GM19328 (cell line): Measurements from ENCODE around the gene HLCS.

ENCODE experiments used
- ATAC-seq: cut with Tn5 transposase; IDR thresholded peaks from one replicate; pipeline ENCODE4 v1.9.1; 2021; ENCODE audit warnings: mild to moderate bottlenecking, moderate library complexity; ENCODE audit not compliant: unreplicated experiment

HLCS gene

DNA sequence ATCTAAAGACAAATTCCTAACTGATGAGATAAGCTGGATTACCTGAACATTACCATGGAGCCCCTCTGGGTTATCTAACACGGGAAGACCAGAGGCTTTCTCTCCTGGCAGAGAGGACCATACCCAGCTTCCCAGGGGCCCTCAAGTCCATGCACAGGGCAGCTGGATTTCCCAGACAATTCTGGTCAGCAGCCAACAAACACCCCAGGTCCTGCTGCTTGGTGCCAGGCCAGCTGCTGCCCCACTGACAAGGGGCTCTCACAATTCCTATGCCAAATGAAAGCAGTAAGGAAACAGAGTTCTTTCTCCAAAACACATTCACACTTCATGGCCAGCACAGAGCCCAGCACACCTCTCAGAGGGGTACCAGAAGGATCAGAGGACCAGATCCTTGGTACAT lies 114.2 kb downstream of the HLCS start:
- ATAC-seq: no peak

DNA sequence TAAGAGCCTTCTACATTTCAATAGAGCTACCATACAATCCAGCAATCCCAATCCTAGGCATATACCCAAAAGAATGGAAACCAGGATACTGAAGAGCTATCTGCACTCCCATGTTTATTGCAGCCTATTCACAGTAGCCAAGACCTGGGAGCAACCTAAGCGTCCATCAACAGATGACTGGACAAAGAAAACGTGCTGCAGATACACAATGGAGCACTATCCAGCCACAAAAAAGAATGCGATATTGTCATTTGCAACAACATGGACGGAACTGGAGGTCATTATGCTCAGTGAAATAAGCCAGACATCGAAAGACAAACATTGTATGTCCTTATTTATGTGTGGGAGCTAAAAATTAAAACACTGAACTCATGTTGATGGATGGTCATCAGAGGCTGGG lies 115.3 kb downstream of the HLCS start:
- ATAC-seq: no peak

DNA sequence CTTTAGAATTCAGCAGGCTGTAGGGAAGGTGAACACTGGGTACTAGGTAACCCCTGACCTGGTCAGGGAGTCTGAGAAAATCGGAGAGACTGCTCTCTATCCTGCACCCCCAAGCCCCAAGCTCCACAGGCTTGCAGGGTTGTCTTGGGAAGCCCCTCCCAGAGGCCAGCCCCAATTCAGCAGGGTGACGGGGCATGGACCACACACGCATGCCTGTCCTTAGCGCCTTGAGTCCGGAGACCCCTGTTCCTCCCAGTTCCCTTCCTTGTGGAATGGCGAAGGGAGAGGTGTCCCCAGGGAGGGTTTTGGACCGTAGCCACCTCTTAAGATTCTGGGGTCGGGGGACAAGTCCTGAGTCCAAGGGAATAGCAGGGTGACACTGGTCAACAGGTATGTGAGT lies 116.1 kb downstream of the HLCS start:
- ATAC-seq: no peak

DNA sequence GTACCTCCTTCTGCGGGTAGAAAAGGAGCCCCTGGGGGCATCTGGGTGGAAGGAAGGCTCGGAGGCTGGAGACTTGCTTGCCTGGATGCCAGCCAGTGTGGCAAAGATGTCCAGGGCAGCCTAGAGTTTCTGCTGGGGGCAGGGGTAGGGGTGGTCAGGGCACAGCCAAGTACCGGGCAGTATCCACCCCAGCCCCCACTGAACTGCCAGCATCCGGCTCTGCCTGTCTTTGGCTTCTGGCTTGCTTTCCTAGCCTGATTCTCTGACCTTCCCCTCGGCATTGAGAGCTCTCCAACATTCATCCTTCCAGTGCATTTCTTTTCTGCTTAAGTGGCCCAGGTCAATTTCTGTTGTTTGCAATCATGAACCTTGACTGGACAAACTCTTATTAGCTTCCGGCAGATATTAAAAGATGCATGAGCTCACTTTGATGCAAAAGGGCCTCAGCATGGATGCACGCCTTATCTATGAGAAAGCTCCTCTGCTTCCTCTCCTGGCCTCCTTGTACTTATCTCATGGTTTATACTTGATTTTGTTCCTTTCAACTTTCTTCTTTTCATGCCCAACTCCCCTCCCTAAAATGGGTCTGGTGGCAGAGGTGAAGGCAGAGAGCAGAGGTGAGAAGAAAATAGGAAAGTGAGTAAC lies 116.9 kb downstream of the HLCS start:
- no peak for ATAC-seq

DNA sequence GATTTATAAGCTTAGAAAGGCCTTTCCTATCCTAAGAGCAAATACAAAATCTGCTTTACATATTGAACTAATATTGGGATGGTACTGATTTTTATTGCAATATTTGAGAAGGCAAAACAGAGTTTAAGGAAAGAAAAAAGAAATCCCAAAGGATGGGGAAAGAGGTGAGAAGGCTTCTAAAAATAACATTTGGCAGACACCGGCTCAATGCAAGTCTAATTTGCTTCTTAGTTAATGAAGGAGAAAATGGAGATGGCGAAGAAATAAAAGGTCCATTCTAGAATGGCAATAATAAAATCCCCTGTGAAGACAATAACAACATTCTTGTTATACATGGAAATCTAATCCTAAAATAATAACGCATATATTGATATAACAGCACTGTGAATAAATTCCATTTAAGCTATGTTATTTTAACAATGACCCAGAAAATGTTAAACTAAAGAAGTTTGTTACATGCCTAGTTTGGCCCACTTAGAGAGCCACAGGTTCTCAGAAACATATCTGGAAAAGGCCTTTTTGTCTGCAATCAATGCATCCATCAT lies 117.7 kb downstream of the HLCS start:
- ATAC-seq: no peak

DNA sequence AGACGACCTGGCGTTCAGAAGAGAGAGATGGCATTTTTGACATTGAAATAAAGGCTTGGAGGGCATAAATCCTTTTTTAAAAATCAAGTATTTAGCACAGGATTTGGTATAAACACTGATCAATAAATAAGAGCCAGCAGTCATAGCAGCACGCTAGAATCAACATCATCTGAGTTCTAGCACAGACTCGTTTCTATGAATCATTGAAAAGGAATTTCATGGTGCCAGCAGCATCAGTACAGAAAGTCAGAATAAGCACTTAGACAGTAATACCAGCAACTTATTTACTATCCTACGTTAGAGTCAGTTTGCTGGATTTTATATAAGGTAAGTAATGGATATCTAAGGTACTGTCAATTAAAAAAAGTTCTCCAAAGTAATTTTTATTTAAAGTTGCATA lies 119.3 kb downstream of the HLCS start:
- ATAC-seq: no peak

DNA sequence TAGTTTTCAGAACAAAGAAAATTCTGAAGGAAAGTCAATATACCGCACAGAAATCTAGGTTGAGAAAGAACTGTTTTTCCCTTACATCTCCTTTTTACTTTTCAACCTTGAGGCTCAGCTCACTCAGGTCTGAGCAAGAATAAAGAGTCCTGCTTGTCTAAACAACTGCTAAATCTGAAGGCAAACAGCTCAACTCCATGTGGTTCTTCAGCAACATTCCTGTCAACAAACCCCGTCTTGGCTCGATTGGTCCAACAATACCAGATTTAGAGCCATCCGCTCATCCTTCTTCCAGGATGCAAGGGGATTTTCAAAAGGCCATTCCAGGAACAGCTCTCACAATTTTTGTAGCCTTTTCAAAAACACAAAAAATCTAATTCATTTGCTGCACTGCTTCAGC lies 119.8 kb downstream of the HLCS start:
- no peak for ATAC-seq

DNA sequence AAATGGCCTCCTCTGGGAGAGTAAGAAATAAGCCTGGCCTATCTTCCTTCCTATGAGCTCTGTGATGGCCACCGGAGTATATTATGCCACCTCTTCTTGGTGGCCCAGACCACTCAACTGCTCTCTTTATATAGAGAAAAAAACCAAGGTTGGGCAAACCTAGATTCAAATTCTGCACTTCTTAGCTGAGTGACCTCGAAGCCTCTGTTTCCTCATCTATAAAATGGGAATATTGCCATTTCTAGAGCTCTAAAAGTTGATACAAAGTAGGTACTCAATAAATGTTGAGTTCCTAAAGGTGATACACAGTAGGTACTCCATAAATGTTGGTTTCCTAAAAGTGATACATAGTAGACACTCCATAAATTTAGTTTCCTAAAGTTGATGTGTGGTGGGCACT lies 120.7 kb downstream of the HLCS start:
- ATAC-seq: no peak

DNA sequence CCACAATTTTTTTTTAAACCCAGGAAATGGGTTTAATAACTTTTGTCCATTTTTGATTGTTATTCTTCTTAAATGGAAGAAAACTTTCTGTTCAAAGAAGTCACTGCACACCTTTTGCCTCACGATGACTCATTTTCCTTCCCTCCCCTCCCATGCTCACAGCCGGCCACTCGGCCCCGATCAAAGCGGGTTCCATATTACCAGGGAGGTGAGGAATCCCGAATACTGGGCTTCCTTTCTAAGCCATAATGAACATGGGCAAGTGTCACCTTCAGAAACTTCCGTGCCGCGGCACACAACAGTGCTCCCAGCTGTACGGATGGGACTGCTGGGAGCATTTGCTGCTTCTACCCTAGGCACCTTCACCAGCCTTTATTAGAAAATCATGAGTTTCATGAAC lies 121.4 kb downstream of the HLCS start:
- ATAC-seq: no peak

DNA sequence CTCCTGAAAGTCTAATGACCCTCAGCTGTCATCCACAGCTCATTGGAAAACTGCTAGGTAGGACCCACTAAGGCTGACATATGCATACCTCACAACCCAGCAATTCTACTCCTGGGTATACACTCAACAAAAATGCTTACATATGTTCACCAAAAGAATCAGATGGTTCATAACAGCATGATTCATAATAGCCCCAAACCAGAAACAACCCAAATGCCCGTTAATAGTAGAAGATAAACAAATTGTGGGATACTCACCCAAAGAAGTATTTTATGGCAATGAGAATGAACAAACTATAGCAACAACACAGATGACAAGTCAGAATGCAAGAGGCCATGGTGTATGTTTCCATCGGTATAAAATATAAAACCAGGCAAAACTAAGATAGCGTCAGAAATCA lies 124.6 kb downstream of the HLCS start:
- no peak for ATAC-seq

DNA sequence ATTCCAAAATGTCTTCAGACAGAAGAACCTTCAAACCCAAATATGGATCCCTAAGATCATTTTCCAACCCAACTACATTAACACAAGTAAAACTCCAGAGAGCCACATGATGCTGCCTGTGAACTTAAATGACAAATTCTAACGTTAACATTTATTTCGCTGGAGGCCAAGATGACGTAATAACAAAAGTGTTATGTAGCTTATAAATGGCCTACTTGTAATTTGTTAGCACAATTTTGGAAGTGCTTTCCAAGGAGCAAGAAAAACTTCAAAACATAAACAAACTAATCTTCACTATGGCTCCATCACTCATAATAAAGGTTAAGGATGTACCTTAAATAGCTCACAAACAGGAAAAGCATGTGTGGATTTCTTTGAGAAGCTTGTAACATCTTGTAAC lies 126.7 kb downstream of the HLCS start:
- no peak for ATAC-seq

DNA sequence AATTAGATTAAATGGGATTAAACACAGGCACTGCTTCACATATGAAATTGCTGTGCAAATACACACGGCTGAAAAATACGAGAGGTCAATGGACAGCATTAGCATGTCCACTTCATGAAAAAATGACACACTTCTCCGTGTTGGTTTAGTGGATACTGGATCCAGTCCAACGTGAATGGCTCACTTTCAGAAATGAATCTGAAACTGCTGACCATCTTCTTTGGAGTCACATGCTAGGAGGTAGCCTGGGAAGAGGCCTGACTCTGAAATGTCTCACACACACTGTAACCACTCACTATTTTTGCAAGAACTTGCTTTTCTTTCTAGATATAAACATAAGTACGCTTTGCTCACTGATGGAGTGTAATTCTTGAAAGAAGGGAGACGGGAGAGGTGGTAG lies 127.3 kb downstream of the HLCS start:
- ATAC-seq: no peak

DNA sequence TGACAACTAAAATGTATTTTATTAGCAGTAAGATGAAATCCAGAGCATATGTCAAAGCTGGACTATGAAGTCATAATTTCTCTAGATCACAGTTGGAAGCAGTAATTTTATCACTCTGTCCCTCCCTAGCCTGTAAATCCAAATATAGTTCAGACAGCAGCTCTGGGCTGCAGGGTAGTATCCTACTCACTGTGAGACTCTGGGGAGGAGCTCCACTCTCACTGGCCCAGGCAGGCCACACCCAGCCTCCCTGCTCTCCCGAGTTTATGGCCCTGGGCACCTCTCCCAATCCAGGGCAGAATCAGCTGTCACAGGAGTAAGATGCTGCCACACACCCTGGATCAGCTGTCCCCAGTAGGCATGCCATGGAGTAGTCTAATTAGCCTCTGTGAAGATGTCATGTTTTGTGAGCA lies 131.1 kb downstream of the HLCS start:
- ATAC-seq: no peak

DNA sequence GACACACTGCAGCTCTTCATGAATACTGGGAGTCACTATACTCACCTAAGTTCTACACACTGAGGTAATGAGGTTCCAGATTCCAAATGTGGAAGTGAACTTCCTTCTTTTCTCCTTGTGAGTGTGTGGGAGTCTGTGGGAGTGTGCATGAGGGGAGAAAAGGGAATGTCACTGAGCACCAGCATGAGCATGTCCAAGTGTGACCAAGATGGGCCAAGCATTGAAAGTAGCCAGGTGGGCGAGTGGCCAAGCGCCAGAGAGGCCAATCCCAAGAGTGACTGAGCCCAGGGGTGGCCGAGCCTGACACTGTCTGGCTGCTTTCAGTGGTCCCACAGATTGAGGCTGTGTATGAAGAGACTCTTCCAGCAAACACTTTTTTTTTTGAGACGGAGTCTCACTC lies 132.3 kb downstream of the HLCS start:
- no peak for ATAC-seq

DNA sequence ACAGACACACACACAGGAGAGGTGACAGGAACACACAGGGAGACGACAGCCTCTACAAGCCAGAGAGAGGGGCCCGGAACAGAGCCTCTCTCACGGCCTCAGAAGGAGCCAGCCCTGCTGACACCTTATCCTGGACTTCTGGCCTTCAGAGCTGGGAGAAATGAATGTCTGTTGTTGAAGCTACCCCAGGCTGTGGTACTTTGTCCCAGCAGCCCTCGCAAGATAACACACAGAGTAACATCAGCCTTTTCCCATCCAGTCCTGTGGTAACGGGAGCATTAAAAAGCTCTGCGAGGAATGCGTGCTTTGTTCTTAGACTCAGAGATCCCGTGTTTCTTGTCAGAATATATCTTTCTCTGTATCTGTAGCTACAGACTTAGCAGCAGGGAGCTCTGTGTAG lies 136.4 kb downstream of the HLCS start:
- no peak for ATAC-seq

DNA sequence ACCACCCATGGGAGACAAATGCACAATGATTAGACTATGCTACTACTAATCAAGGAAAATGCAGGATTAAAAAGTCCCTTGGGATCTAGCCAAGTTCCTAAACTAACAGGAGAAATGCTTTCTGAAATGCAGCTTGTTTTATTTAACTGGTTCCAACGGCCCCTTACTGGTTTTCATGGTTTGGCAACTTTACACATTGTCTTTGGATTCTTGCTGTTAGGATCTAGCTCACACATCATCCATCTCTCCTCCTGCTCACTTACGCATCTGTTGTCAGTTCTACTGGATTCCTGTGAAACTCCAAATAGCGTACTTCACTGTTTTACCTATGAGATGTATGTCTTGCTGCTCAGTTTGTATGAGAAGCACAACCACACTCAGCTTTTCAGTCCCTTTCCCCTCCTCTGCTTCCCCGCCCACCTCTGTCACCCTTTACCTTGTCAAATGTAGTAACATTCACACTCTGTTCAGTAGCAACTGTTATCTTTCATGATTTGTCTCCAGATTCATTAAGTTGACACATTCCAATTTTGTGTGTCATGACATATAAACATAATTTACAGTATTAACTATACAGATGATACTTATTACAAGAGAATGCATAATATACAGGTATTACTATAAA lies 137.5 kb downstream of the HLCS start:
- ATAC-seq: no peak

DNA sequence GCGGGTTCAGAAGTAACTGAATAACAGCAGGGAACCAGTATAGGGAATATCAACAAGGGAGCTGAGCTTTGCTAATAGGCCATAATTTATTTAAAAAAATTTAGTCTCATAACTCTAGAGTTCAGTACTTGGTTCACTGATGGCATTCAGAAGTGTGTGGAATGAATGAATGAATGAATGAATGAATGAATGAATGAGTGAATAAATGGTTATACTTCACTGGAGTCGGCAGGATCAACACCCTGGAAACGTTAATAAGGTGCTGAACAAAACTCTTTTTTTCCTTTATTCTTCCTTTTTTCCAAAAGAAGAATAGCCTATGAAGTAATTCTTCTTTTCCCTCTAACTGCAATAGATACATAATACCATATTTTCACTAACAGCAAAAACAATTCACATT lies 138.3 kb downstream of the HLCS start:
- no peak for ATAC-seq

DNA sequence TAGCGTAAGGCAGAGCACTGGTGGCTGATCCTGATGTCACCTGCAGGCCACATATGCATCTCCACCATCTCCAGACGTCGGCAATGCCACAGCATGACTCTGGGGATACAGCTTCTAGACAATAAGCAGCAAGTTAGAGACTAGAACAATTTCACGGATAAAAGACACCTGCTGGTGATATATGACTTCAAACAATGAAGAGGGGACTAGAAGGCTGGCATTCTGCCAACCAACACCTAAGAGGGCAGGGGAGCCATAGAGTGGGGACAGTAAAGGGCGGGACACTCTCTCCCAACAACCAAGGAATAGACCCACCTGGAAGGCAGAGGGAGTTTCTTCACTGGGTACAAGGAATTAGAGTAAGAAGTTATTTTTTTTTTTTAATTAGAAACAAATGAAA lies 140.8 kb downstream of the HLCS start:
- ATAC-seq: no peak

DNA sequence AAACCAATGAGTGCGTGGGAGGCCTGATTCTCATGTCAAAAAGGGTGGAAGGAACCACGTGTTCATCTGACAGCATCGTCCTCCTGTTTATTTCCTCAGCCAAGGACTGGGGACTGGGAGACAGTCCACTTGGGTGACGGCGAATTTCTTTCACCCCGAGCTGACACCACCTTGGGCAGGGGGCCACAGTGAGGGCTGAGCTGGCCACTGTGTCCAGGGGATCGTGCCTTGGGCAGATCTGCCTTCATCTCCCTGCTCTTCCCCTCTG lies 145.5 kb downstream of the HLCS start:
- no peak for ATAC-seq

DNA sequence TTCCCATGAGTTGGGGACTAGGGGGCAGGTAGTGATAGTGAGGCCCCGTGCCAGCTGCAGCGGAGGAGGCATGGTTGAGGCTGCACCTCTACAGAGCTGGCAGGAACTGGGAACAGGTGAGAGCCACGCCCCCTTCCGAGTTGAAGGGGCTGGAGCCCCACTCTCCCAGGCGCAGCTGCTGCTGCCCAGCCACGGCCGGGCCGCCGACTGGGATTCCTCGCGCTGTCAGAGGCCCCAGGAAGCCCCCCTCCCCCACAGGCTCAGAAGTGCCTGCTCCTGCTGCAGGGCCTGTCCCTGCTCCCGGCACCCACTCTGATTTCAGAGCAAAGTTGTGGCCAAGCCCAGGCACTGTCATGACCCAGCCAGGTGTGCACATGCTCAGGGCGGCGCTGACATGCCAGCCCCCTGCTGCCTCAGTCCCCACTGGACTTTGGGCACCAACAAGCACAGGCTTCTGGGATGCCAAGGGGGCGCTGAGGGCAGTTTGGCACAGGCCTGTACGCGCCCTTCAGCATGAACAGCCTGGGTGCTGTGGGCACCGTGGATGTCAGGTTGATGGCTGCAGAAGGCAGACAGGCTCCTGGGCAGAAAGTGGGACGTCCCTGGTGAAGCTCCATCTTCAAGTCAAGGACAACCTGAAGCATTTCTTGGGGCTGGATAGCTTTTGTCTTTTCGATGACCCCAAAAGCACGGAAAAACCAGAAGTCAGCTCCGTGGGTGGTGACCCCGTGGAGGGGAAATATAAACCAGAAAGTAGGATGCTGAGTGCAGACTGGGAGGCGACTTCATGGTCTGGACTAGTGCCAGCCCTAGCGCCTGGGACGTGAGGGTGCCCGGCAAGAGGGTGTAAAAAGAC lies 146.1 kb downstream of the HLCS start:
- no peak for ATAC-seq

DNA sequence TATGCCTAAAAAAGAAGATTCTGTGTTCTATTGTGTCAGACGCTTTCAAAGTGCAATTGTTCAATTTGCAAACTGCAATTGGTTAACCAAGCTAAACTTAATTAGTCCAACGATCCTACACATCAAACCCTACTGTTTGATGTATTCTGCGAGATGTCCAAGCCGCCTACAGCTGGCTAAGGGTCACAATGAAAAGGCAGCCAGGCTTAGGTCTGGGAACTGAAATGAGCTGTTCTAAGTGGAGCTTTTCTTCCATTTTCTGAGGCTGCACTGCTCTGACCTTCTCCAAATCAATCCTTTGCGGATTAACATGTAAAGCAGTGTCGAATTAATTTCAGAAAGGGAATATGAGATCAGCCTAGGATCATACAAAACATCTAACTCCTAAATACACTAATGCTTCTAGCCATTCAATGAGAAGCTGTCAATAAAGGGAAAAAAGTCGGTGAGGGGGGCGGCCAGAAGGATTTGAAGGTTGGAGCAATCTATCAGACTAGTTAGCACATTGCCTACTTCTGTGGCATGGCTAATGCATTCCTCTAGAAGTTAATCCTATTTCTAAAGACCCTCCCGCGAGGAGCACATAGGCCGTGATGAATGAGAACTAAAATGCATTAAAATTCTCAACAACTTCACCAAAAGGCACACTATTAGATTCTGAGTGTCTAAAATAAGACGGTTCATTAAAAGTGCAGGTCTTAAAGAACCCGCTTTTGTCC lies 148.6 kb downstream of the HLCS start:
- no peak for ATAC-seq
